HFF-Myc (cell line): ENCODE results near the gene SH3BP1.

ENCODE experiments used
- DNase-seq: peaks from one replicate; pipeline ENCODE4 v3.0.0-alpha.2; 2011; ENCODE audit warnings: low read depth; ENCODE audit errors: extremely low read depth
- H3K4me3 ChIP-seq: replicated peaks from 2 replicates; pipeline ENCODE4 v1.5.1; 2011; ENCODE audit warnings: low read depth, mild to moderate bottlenecking, control low read depth, low read length
- CTCF ChIP-seq: IDR thresholded peaks from 2 replicates; pipeline ENCODE4 v1.5.1; 2012; ENCODE audit warnings: mild to moderate bottlenecking, low read depth, low read length, control low read depth; ENCODE audit errors: missing control alignments

The SH3BP1 gene

GRCh38 chr22:37674951-37675929 is 35.8 kb downstream of the SH3BP1 start, which contains the start of gene LGALS1:
Gene LGALS1, plus strand, starts transcription at chr22:37675636. Its CDS starts 67 bp downstream, at chr22:37675703.
- peak within 1 kb of the TSS; percentile 88 for H3K4me3 ChIP-seq
- no peak for TF ChIP-seq CTCF
- DNase-seq, result peak; percentile 93

- DNase-seq, result no peak
- TF ChIP-seq CTCF, result no peak
- H3K4me3 ChIP-seq, result peak overlapping the region; percentile 88
Measured at GRCh38 chr22:37675930-37676735, 36.7 kb downstream of the SH3BP1 start.

- DNase-seq, result peak; percentile 92
- peak overlapping the region; percentile 88 for H3K4me3 ChIP-seq
- no peak for TF ChIP-seq CTCF
Measured at GRCh38 chr22:37676736-37677492, 37.4 kb downstream of the SH3BP1 start.

- no peak for DNase-seq
- peak overlapping the region; percentile 88 for H3K4me3 ChIP-seq
- no peak for TF ChIP-seq CTCF
Measured at GRCh38 chr22:37677493-37677974, 38.1 kb downstream of the SH3BP1 start.

- no peak for TF ChIP-seq CTCF
- peak overlapping the region; percentile 88 for H3K4me3 ChIP-seq
Measured at GRCh38 chr22:37678372-37678771, 38.9 kb downstream of the SH3BP1 start.

GRCh38 chr22:37679670-37680069 is 40.2 kb downstream of the SH3BP1 start:
- H3K4me3 ChIP-seq, result no peak overlapping the region
- no peak for DNase-seq
- no peak for TF ChIP-seq CTCF

More at GRCh38 chr22:37678372-37678771, 38.9 kb downstream of the SH3BP1 start:
- DNase-seq, result no peak
